Dendritic cell treated with granulocyte-macrophage colony-stimulating factor and Interleukin-4, amounts not matched to agents 40 ng/mL and 50 ng/mL, for 4 days (primary cell): Measurements from ENCODE around the gene PACRG.
"Not testable (repeated sequence)": the region's sequence is repeated elsewhere in the genome, so short reads cannot be mapped to it uniquely, and the experiment has no call there.

Experiments
- H3K27ac Mint-ChIP-seq: one replicate; pipeline ENCODE4 v1.8.0; 2022; ENCODE audit warnings: mild to moderate bottlenecking, mixed read lengths
- H3K27me3 Mint-ChIP-seq: one replicate; pipeline ENCODE4 v1.8.0; 2022; ENCODE audit warnings: mild to moderate bottlenecking, mixed read lengths
- H3K36me3 Mint-ChIP-seq: one replicate; pipeline ENCODE4 v1.8.0; 2022; ENCODE audit warnings: low read depth, mixed read lengths
- H3K4me1 Mint-ChIP-seq: one replicate; pipeline ENCODE4 v1.8.0; 2022; ENCODE audit warnings: low read depth, mixed read lengths
- H3K4me3 Mint-ChIP-seq: one replicate; pipeline ENCODE4 v1.8.0; 2022; ENCODE audit warnings: mild to moderate bottlenecking, moderate library complexity, mixed read lengths
- H3K9me3 Mint-ChIP-seq: one replicate; pipeline ENCODE4 v1.8.0; 2022; ENCODE audit warnings: mixed read lengths
- intact Hi-C: fragments of 100-400 bp; cut with micrococcal nuclease; formaldehyde crosslinking; loops from one replicate; pipeline ENCODE4 v1.15.0; 2022

Gene PACRG

GRCh38 chr6:162965366-162965765, 237.6 kb downstream of the PACRG start:
- intact Hi-C loops = no loop called here
- peaks cover 49% of the 10 kb centered on the region for H3K9me3 Mint-ChIP-seq
- H3K4me1 Mint-ChIP-seq = no peaks in the 10 kb centered on the region
- H3K36me3 Mint-ChIP-seq = no peaks in the 10 kb centered on the region
- H3K27ac Mint-ChIP-seq = no peak overlapping the region
- H3K4me3 Mint-ChIP-seq = no peak overlapping the region
- no peaks in the 10 kb centered on the region for H3K27me3 Mint-ChIP-seq

GRCh38 chr6:162970246-162970645, 242.5 kb downstream of the PACRG start:
- Mint-ChIP-seq H3K27me3 (no peaks in the 10 kb centered on the region), H3K9me3 (peaks cover 51% of the 10 kb centered on the region), H3K27ac (no peak overlapping the region), H3K4me1 (no peaks in the 10 kb centered on the region), H3K36me3 (no peaks in the 10 kb centered on the region), H3K4me3 (no peak overlapping the region)
- intact Hi-C loops = no loop called here

GRCh38 chr6:162971356-162971755, 243.6 kb downstream of the PACRG start:
- H3K4me1 Mint-ChIP-seq = no peaks in the 10 kb centered on the region
- no peaks in the 10 kb centered on the region for H3K27me3 Mint-ChIP-seq
- H3K9me3 Mint-ChIP-seq = peaks cover 51% of the 10 kb centered on the region
- H3K4me3 Mint-ChIP-seq = no peak overlapping the region
- H3K36me3 Mint-ChIP-seq = no peaks in the 10 kb centered on the region
- no peak overlapping the region for H3K27ac Mint-ChIP-seq
- intact Hi-C loops = no loop called here

GRCh38 chr6:162973151-162973872, 245.5 kb downstream of the PACRG start:
- H3K36me3 Mint-ChIP-seq = no peaks in the 10 kb centered on the region
- peaks cover 54% of the 10 kb centered on the region for H3K9me3 Mint-ChIP-seq
- intact Hi-C loops = no loop called here
- H3K4me3 Mint-ChIP-seq = no peak overlapping the region
- H3K27me3 Mint-ChIP-seq = no peaks in the 10 kb centered on the region
- H3K4me1 Mint-ChIP-seq = no peaks in the 10 kb centered on the region
- H3K27ac Mint-ChIP-seq = no peak overlapping the region

GRCh38 chr6:162973980-162974379, 246.2 kb downstream of the PACRG start:
- intact Hi-C loops = no loop called here
- no peaks in the 10 kb centered on the region for H3K36me3 Mint-ChIP-seq
- H3K27ac Mint-ChIP-seq = no peak overlapping the region
- H3K4me1 Mint-ChIP-seq = no peaks in the 10 kb centered on the region
- no peak overlapping the region for H3K4me3 Mint-ChIP-seq
- no peaks in the 10 kb centered on the region for H3K27me3 Mint-ChIP-seq
- peaks cover 52% of the 10 kb centered on the region for H3K9me3 Mint-ChIP-seq

- Mint-ChIP-seq H3K27ac (no peak overlapping the region), H3K4me3 (no peak overlapping the region), H3K36me3 (no peaks in the 10 kb centered on the region), H3K4me1 (no peaks in the 10 kb centered on the region), H3K27me3 (no peaks in the 10 kb centered on the region), H3K9me3 (peaks cover 45% of the 10 kb centered on the region)
- intact Hi-C loops = no loop called here
Measured at GRCh38 chr6:162974685-162975084, 246.9 kb downstream of the PACRG start.

- Mint-ChIP-seq H3K4me3 (no peak overlapping the region), H3K9me3 (peaks cover 30% of the 10 kb centered on the region), H3K4me1 (no peaks in the 10 kb centered on the region), H3K27me3 (no peaks in the 10 kb centered on the region), H3K36me3 (no peaks in the 10 kb centered on the region), H3K27ac (no peak overlapping the region)
- intact Hi-C loops = no loop called here
Measured at GRCh38 chr6:162976141-162976540, 248.4 kb downstream of the PACRG start.

GRCh38 chr6:162983234-162983633, 255.5 kb downstream of the PACRG start:
- H3K4me3 Mint-ChIP-seq, H3K36me3 Mint-ChIP-seq, H3K27ac Mint-ChIP-seq, intact Hi-C loops, H3K27me3 Mint-ChIP-seq, H3K4me1 Mint-ChIP-seq: not testable (repeated sequence)
- H3K9me3 Mint-ChIP-seq = peaks cover 55% of the 10 kb centered on the region

GRCh38 chr6:162998777-162999176, 271.0 kb downstream of the PACRG start:
- Mint-ChIP-seq H3K27ac (no peak overlapping the region), H3K4me3 (no peak overlapping the region)
- intact Hi-C loops = no loop called here

GRCh38 chr6:162999575-163000285, 272.0 kb downstream of the PACRG start:
- Mint-ChIP-seq H3K9me3 (peaks cover 40% of the 10 kb centered on the region), H3K4me3 (no peak overlapping the region), H3K36me3 (no peaks in the 10 kb centered on the region), H3K4me1 (no peaks in the 10 kb centered on the region), H3K27ac (no peak overlapping the region), H3K27me3 (no peaks in the 10 kb centered on the region)
- intact Hi-C loops = no loop called here

More at GRCh38 chr6:162998777-162999176, 271.0 kb downstream of the PACRG start:
- Mint-ChIP-seq H3K27me3 (no peaks in the 10 kb centered on the region), H3K4me1 (no peaks in the 10 kb centered on the region), H3K9me3 (peaks cover 40% of the 10 kb centered on the region), H3K36me3 (no peaks in the 10 kb centered on the region)

GRCh38 chr6:163001330-163001729, 273.6 kb downstream of the PACRG start:
- no peaks in the 10 kb centered on the region for H3K36me3 Mint-ChIP-seq
- intact Hi-C loops = no loop called here
- H3K27ac Mint-ChIP-seq = no peak overlapping the region
- H3K9me3 Mint-ChIP-seq = peaks cover 32% of the 10 kb centered on the region
- H3K4me1 Mint-ChIP-seq = no peaks in the 10 kb centered on the region
- no peaks in the 10 kb centered on the region for H3K27me3 Mint-ChIP-seq
- no peak overlapping the region for H3K4me3 Mint-ChIP-seq

GRCh38 chr6:163008186-163008585, 280.4 kb downstream of the PACRG start:
- H3K27ac Mint-ChIP-seq = no peak overlapping the region
- H3K27me3 Mint-ChIP-seq = no peaks in the 10 kb centered on the region
- H3K4me3 Mint-ChIP-seq = no peak overlapping the region
- no peaks in the 10 kb centered on the region for H3K4me1 Mint-ChIP-seq
- intact Hi-C loops = no loop called here
- no peaks in the 10 kb centered on the region for H3K36me3 Mint-ChIP-seq
- peaks cover 27% of the 10 kb centered on the region for H3K9me3 Mint-ChIP-seq

GRCh38 chr6:163008626-163009025, 280.9 kb downstream of the PACRG start:
- intact Hi-C loops = no loop called here
- H3K4me3 Mint-ChIP-seq = no peak overlapping the region
- H3K27me3 Mint-ChIP-seq = no peaks in the 10 kb centered on the region
- H3K36me3 Mint-ChIP-seq = no peaks in the 10 kb centered on the region
- no peaks in the 10 kb centered on the region for H3K4me1 Mint-ChIP-seq
- no peak overlapping the region for H3K27ac Mint-ChIP-seq
- H3K9me3 Mint-ChIP-seq = peaks cover 27% of the 10 kb centered on the region

GRCh38 chr6:163010145-163010544, 282.4 kb downstream of the PACRG start:
- no peaks in the 10 kb centered on the region for H3K36me3 Mint-ChIP-seq
- H3K4me1 Mint-ChIP-seq = no peaks in the 10 kb centered on the region
- no peak overlapping the region for H3K27ac Mint-ChIP-seq
- no peaks in the 10 kb centered on the region for H3K27me3 Mint-ChIP-seq
- no peak overlapping the region for H3K4me3 Mint-ChIP-seq
- intact Hi-C loops = no loop called here
- H3K9me3 Mint-ChIP-seq = peaks cover 33% of the 10 kb centered on the region

- H3K27ac Mint-ChIP-seq = no peak overlapping the region
- no peaks in the 10 kb centered on the region for H3K27me3 Mint-ChIP-seq
- intact Hi-C loops = no loop called here
- no peaks in the 10 kb centered on the region for H3K36me3 Mint-ChIP-seq
- peaks cover 41% of the 10 kb centered on the region for H3K9me3 Mint-ChIP-seq
- H3K4me1 Mint-ChIP-seq = no peaks in the 10 kb centered on the region
- H3K4me3 Mint-ChIP-seq = no peak overlapping the region
Measured at GRCh38 chr6:163014736-163015135, 287.0 kb downstream of the PACRG start.
